Peyer's patch (tissue), 4 donors: ENCODE results near the gene PRKCA.

Experiments used
- POLR2A ChIP-seq, 2 donors: fragments of 450-650 bp; IDR thresholded peaks; one replicate each; pipeline ENCODE4 v1.5.1; 2017; ENCODE audit warnings: antibody characterized with exemption in 2 of 2, mild to moderate bottlenecking in 2 of 2, moderate library complexity in 2 of 2
- TF ChIP-seq, protein P1 (sequence below), 6 experiments: fragments of 450-650 bp in 4 of 6; fragments of 200-600 bp in 2 of 6; sonication (generic) in 1 of 6; IDR thresholded peaks; one replicate each; pipeline ENCODE4 v1.5.1; 2017 to 2019; ENCODE audit warnings: antibody characterized with exemption in 6 of 6, mild to moderate bottlenecking in 3 of 6, moderate library complexity in 1 of 6

DNA sequence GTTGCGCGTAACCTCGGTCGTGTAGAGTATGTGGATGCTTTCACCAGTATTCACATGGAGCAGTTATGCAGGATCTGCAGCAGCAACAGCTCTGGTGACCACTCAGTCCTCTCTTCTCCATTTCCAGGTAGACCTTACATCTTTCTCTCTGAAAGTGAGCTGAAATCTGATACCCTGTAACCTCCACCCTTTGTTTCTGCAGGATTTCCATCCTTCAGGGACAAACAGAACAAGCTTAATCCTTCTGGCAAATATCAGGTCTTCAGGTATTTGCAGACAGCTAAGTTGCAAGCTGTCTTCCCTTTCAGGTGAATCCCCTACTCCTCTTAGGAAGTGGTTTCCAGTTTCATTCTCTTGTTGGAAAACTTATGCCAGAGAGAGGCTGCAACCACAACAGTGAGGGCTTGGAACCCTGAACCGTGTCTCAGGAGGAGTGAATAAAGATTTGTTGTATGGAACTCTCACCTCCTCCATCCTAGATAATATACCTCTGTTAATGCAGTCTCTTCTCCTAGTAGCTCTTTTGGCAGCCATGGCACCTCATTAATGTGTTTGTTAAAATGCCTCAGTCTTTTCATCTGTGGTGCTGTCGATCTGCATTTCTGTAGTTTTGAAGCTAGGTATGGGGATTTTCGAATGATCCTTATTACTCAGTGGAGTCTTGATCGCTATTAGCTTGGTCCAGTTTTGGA is 172.5 kb downstream of the PRKCA start:
- TF ChIP-seq, protein P1, sequence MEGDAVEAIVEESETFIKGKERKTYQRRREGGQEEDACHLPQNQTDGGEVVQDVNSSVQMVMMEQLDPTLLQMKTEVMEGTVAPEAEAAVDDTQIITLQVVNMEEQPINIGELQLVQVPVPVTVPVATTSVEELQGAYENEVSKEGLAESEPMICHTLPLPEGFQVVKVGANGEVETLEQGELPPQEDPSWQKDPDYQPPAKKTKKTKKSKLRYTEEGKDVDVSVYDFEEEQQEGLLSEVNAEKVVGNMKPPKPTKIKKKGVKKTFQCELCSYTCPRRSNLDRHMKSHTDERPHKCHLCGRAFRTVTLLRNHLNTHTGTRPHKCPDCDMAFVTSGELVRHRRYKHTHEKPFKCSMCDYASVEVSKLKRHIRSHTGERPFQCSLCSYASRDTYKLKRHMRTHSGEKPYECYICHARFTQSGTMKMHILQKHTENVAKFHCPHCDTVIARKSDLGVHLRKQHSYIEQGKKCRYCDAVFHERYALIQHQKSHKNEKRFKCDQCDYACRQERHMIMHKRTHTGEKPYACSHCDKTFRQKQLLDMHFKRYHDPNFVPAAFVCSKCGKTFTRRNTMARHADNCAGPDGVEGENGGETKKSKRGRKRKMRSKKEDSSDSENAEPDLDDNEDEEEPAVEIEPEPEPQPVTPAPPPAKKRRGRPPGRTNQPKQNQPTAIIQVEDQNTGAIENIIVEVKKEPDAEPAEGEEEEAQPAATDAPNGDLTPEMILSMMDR (IDR thresholded peaks at IDR 0.05): no peak
- TF ChIP-seq POLR2A (IDR thresholded peaks at IDR 0.05): no peak
